ENCODE measurements around the gene MST1. TPM values are rescaled to one million over a fixed set of nuclear protein-coding genes. Genes with fewer than 3 reads are reported as not detected.

Gene MST1
- total and polyA plus RNA-seq, 2 of the 8 experiments (the other 6 are each of a cell fraction or from before 2014, with no cell fraction given): 6.2 to 9.5 TPM

- no peak for TF ChIP-seq BCL11A (IDR thresholded peaks at IDR 0.05; ENCODE audit: low read depth in 2 of 2, low read length in 2 of 2)
- no peak for TF ChIP-seq SAP30 (IDR thresholded peaks at IDR 0.05; ENCODE audit: insufficient read depth, insufficient replicate concordance, low read length)
- no peak for TF ChIP-seq JUND (IDR thresholded peaks at IDR 0.05; ENCODE audit: low read length)
- TF ChIP-seq CBX8 (IDR thresholded peaks at IDR 0.05; ENCODE audit: borderline replicate concordance, low read depth, low read length): no peak
Measured at GRCh38 chr3:49663831-49664230, 25.4 kb downstream of the MST1 start (continued).
